WTC11 (cell line): Measurements from ENCODE around the gene RTF1. TPM values are rescaled to one million over a fixed set of nuclear protein-coding genes. Genes with fewer than 3 reads are reported as not detected.
A peak's percentile ranks its signal among the peaks of the same experiment; 100 is the strongest.

ENCODE experiments used
- ATAC-seq: fragments of 200-7000 bp; cut with Tn5 transposase; 2 replicates; pipeline ENCODE4 v1.10.0; 2021; ENCODE audit warnings: mild to moderate bottlenecking, moderate library complexity
- CTCF ChIA-PET: fragments of 300-600 bp; sonication (Branson Sonifier 250); formaldehyde crosslinking; loops from one replicate; lab custom pipeline; 2021; ENCODE audit warnings: antibody characterized with exemption; lab: Charles Lee
- POLR2A ChIA-PET: fragments of 350-600 bp; sonication (Branson Sonifier 250); formaldehyde crosslinking; loops from one replicate; lab custom pipeline; 2021; ENCODE audit warnings: antibody characterized with exemption; lab: Charles Lee
- DNase-seq: peaks from one replicate; pipeline ENCODE4 v3.0.0; 2021; ENCODE audit warnings: low spot score
- H3K27ac Mint-ChIP-seq: 2 replicates; pipeline ENCODE4 v1.8.0; 2021; ENCODE audit warnings: mixed read lengths
- H3K27me3 Mint-ChIP-seq: 2 replicates; pipeline ENCODE4 v1.8.0; 2021; ENCODE audit warnings: low read depth, mild to moderate bottlenecking, moderate library complexity, mixed read lengths
- H3K36me3 Mint-ChIP-seq: 2 replicates; pipeline ENCODE4 v1.8.0; 2021; ENCODE audit warnings: mixed read lengths
- H3K4me1 Mint-ChIP-seq: 2 replicates; pipeline ENCODE4 v1.8.0; 2022; ENCODE audit warnings: mixed read lengths
- H3K4me3 Mint-ChIP-seq: 2 replicates; pipeline ENCODE4 v1.8.0; 2021; ENCODE audit warnings: mild to moderate bottlenecking, moderate library complexity, mixed read lengths
- H3K9me3 Mint-ChIP-seq: 2 replicates; pipeline ENCODE4 v1.8.0; 2021; ENCODE audit warnings: mixed read lengths
- CBFB ChIP-seq: sonication (generic); formaldehyde crosslinking; IDR thresholded peaks from 2 replicates; pipeline ENCODE4 v1.8.1; 2022; ENCODE audit warnings: mild to moderate bottlenecking, low read depth, missing genetic modification reagents
- EMX1 ChIP-seq: fragments of 250-450 bp; sonication (Bioruptor Pico); IDR thresholded peaks from 2 replicates; pipeline ENCODE4 v1.8.0; 2021; ENCODE audit warnings: mild to moderate bottlenecking
- FOXK1 ChIP-seq: sonication (generic); formaldehyde crosslinking; IDR thresholded peaks from 2 replicates; pipeline ENCODE4 v1.8.0; 2022; ENCODE audit warnings: mild to moderate bottlenecking, moderate library complexity, missing genetic modification reagents
- FOXP1 ChIP-seq: sonication (generic); formaldehyde crosslinking; IDR thresholded peaks from 2 replicates; pipeline ENCODE4 v1.8.0; 2022; ENCODE audit warnings: missing genetic modification reagents, mild to moderate bottlenecking, moderate library complexity, borderline replicate concordance
- GABPB1 ChIP-seq: sonication (generic); formaldehyde crosslinking; IDR thresholded peaks from 2 replicates; pipeline ENCODE4 v1.8.1; 2023; ENCODE audit warnings: mild to moderate bottlenecking, missing genetic modification reagents
- MAX ChIP-seq: sonication (generic); formaldehyde crosslinking; IDR thresholded peaks from 2 replicates; pipeline ENCODE4 v1.8.0; 2022; ENCODE audit warnings: mild to moderate bottlenecking, missing genetic modification reagents
- MXD4 ChIP-seq: fragments of 250-450 bp; sonication (Bioruptor Pico); IDR thresholded peaks from 2 replicates; pipeline ENCODE4 v1.8.0; 2021; ENCODE audit warnings: mild to moderate bottlenecking, moderate library complexity, borderline replicate concordance
- MYBL2 ChIP-seq: sonication (generic); formaldehyde crosslinking; IDR thresholded peaks from 2 replicates; pipeline ENCODE4 v1.8.1; 2023; ENCODE audit warnings: mild to moderate bottlenecking, moderate library complexity, missing genetic modification reagents
- NFATC4 ChIP-seq: fragments of 250-450 bp; sonication (Bioruptor Pico); IDR thresholded peaks from 2 replicates; pipeline ENCODE4 v1.9.0; 2021; ENCODE audit warnings: mild to moderate bottlenecking
- NR2C2 ChIP-seq: sonication (generic); formaldehyde crosslinking; IDR thresholded peaks from 2 replicates; pipeline ENCODE4 v1.8.0; 2022; ENCODE audit warnings: mild to moderate bottlenecking, missing genetic modification reagents
- RELA ChIP-seq: sonication (generic); formaldehyde crosslinking; IDR thresholded peaks from 2 replicates; pipeline ENCODE4 v1.8.1; 2022; ENCODE audit warnings: missing genetic modification reagents, mild to moderate bottlenecking, borderline replicate concordance
- RORB ChIP-seq: fragments of 250-450 bp; sonication (Bioruptor Pico); IDR thresholded peaks from 2 replicates; pipeline ENCODE4 v1.9.0; 2021; ENCODE audit warnings: mild to moderate bottlenecking
- SP1 ChIP-seq: sonication (generic); formaldehyde crosslinking; conservative IDR thresholded peaks from 2 replicates; pipeline ENCODE4 v1.8.1; 2022; ENCODE audit warnings: missing genetic modification reagents
- TEAD4 ChIP-seq: sonication (generic); formaldehyde crosslinking; IDR thresholded peaks from 2 replicates; pipeline ENCODE4 v1.8.0; 2022; ENCODE audit warnings: mild to moderate bottlenecking, missing genetic modification reagents
- TP53 ChIP-seq: sonication (generic); formaldehyde crosslinking; IDR thresholded peaks from 2 replicates; pipeline ENCODE4 v1.8.1; 2023; ENCODE audit warnings: mild to moderate bottlenecking, missing genetic modification reagents
- USF1 ChIP-seq: sonication (generic); formaldehyde crosslinking; IDR thresholded peaks from 2 replicates; pipeline ENCODE4 v1.8.0; 2022; ENCODE audit warnings: mild to moderate bottlenecking, missing genetic modification reagents
- ZNF532 ChIP-seq: fragments of 250-450 bp; sonication (Bioruptor Pico); IDR thresholded peaks from 2 replicates; pipeline ENCODE4 v1.9.0; 2021; ENCODE audit warnings: mild to moderate bottlenecking, borderline replicate concordance
- total RNA-seq: library from RNA; stranded (reverse); gene quantifications from 3 replicates; pipeline ENCODE4 v1.2.3, GENCODE V29; 2021

RTF1 gene
- total RNA-seq, 1 experiment from 2014 or later: 52.3 TPM

- ATAC-seq (no peak), DNase-seq (no peak)
- no peaks in the 10 kb centered on the region for H3K9me3 Mint-ChIP-seq
- peak overlapping the region; percentile 67 for H3K4me3 Mint-ChIP-seq
- no peak overlapping the region for H3K27ac Mint-ChIP-seq
- H3K36me3 Mint-ChIP-seq: no peaks in the 10 kb centered on the region
- CTCF ChIA-PET: interaction anchor here (0.8 to 5.1 kb wide), 9 partner anchors 9 to 374 kb away, joined by 3 to 38 read pairs (median 6); partner anchors contain the start of gene MAPKBP1
- H3K4me1 Mint-ChIP-seq: peaks cover 14% of the 10 kb centered on the region
- H3K27me3 Mint-ChIP-seq: peaks cover 72% of the 10 kb centered on the region
- POLR2A ChIA-PET: interaction anchor here (0.6 kb wide), 1 partner anchor 70 kb away, joined by 5 read pairs; no protein-coding TSS in a partner anchor
- TF ChIP-seq NR2C2 (CRISPR knock-in tag): no peak
- peak; percentile 11; the same call in 1 of the 2 replicates for TF ChIP-seq MAX (CRISPR knock-in tag)
- TF ChIP-seq NFATC4 (CRISPR knock-in tag): no peak
- TF ChIP-seq SP1 (CRISPR knock-in tag): peak; percentile 8; the same call in 1 of the 2 replicates
- TF ChIP-seq, all 79 proteins: peak for 2
Observed at GRCh38 chr15:41492597-41493204, 75.8 kb downstream of the RTF1 start.

GRCh38 chr15:41493205-41493901, 76.5 kb downstream of the RTF1 start, which contains the start of gene ITPKA:
Gene ITPKA (plus strand): TSS chr15:41493874. CDS start chr15:41493928, 54 bp downstream.
- H3K9me3 Mint-ChIP-seq: no peaks in the 10 kb centered on the region
- H3K27ac Mint-ChIP-seq: no peak within 1 kb of the TSS
- CTCF ChIA-PET: interaction anchor here (0.6 to 5.1 kb wide), 10 partner anchors 8 to 373 kb away, joined by 3 to 38 read pairs (median 6); partner anchors contain the start of gene MAPKBP1

GRCh38 chr15:41493902-41494189, 77.0 kb downstream of the RTF1 start:
- ChIA-PET CTCF (interaction anchor here (0.6 to 5.1 kb wide), 5 partner anchors 8 to 22 kb away, joined by 3 to 38 read pairs (median 6); no protein-coding TSS in a partner anchor), POLR2A (no interaction called here)
- peaks cover 83% of the 10 kb centered on the region for H3K27me3 Mint-ChIP-seq
- TF ChIP-seq NR2C2 (CRISPR knock-in tag): no peak
- TF ChIP-seq CBFB (CRISPR knock-in tag): no peak
- TF ChIP-seq USF1 (CRISPR knock-in tag): no peak
- no peak for TF ChIP-seq TEAD4 (CRISPR knock-in tag)
- no peak for TF ChIP-seq TP53
- no peak for TF ChIP-seq RORB
- TF ChIP-seq EMX1 (CRISPR knock-in tag): no peak
- no peak for TF ChIP-seq RELA (CRISPR knock-in tag)
- no peaks in the 10 kb centered on the region for H3K9me3 Mint-ChIP-seq
- peaks cover 14% of the 10 kb centered on the region for H3K4me1 Mint-ChIP-seq
- no peak for DNase-seq
- no peak overlapping the region for H3K27ac Mint-ChIP-seq
- no peaks in the 10 kb centered on the region for H3K36me3 Mint-ChIP-seq
- peak overlapping the region; percentile 51 for H3K4me3 Mint-ChIP-seq
- ATAC-seq: no peak

More at GRCh38 chr15:41493205-41493901, 76.5 kb downstream of the RTF1 start, which contains the start of gene ITPKA:
- no peaks in the 10 kb centered on the region for H3K36me3 Mint-ChIP-seq
- peak; percentile 80 for DNase-seq
- peak; percentile 64 for ATAC-seq
- peaks cover 79% of the 10 kb centered on the region for H3K27me3 Mint-ChIP-seq
- H3K4me1 Mint-ChIP-seq: peaks cover 14% of the 10 kb centered on the region
- TF ChIP-seq RELA (CRISPR knock-in tag): no peak
- peak; percentile 14; the same call in 1 of the 2 replicates for TF ChIP-seq FOXP1 (CRISPR knock-in tag)
- TF ChIP-seq MAX (CRISPR knock-in tag): peak; percentile 54; the same call in 1 of the 2 replicates
- no peak for TF ChIP-seq MXD4 (CRISPR knock-in tag)
- TF ChIP-seq FOXK1 (CRISPR knock-in tag): peak; percentile 41; the same call in 1 of the 2 replicates
- TF ChIP-seq GABPB1: 0 out of 2 replicates have a peak, but pooled peaks have one; percentile 8
- 0 out of 2 replicates have a peak, but pooled peaks have one; percentile 33 for TF ChIP-seq MYBL2 (CRISPR knock-in tag)
- TF ChIP-seq ZNF532 (CRISPR knock-in tag): no peak
- TF ChIP-seq, all 79 proteins: peak for 5
- peak within 1 kb of the TSS; percentile 67 for H3K4me3 Mint-ChIP-seq
- POLR2A ChIA-PET: interaction anchor here (0.6 kb wide), 1 partner anchor 69 kb away, joined by 5 read pairs; no protein-coding TSS in a partner anchor
